H9 (cell line): Measurements from ENCODE around the gene SEMA4D. TPM values are rescaled to one million over a fixed set of nuclear protein-coding genes. Genes with fewer than 3 reads are reported as not detected.

Experiments
- DNase-seq: peaks from one replicate; pipeline ENCODE4 v3.0.0-alpha.2; 2017
- H2AFZ ChIP-seq: one replicate; pipeline ENCODE4 v1.6.1; 2013; ENCODE audit warnings: mild to moderate bottlenecking, low read length, control low read depth, moderate library complexity
- H2AK5ac ChIP-seq: 2 replicates; pipeline ENCODE4 v1.6.1; 2013; ENCODE audit warnings: low read length, control low read depth, mixed read lengths; ENCODE audit not compliant: insufficient read length
- H2BK120ac ChIP-seq: one replicate; pipeline ENCODE4 v1.6.1; 2013; ENCODE audit warnings: low read depth, mild to moderate bottlenecking, low read length, control low read depth, inconsistent platforms; ENCODE audit not compliant: poor library complexity, severe bottlenecking
- H2BK12ac ChIP-seq: 2 replicates; pipeline ENCODE4 v1.6.1; 2013; ENCODE audit warnings: low read length, control low read depth, mixed read lengths, low read depth; ENCODE audit not compliant: insufficient read length
- H2BK15ac ChIP-seq: 2 replicates; pipeline ENCODE4 v1.6.1; 2013; ENCODE audit warnings: low read depth, low read length, control low read depth
- H2BK20ac ChIP-seq: one replicate; pipeline ENCODE4 v1.6.1; 2013; ENCODE audit warnings: low read depth, mild to moderate bottlenecking, low read length, control low read depth, inconsistent platforms; ENCODE audit not compliant: poor library complexity, severe bottlenecking
- H2BK5ac ChIP-seq: 2 replicates; pipeline ENCODE4 v1.6.1; 2013; ENCODE audit warnings: low read length, control low read depth, mixed read lengths; ENCODE audit not compliant: insufficient read length
- H3K14ac ChIP-seq: 2 replicates; pipeline ENCODE4 v1.6.1; 2013; ENCODE audit warnings: low read length, control low read depth; ENCODE audit not compliant: insufficient read depth
- H3K18ac ChIP-seq: 2 replicates; pipeline ENCODE4 v1.6.1; 2013; ENCODE audit warnings: low read depth, mild to moderate bottlenecking, mixed read lengths, low read length, control low read depth; ENCODE audit not compliant: insufficient read length
- H3K23ac ChIP-seq: 2 replicates; pipeline ENCODE4 v1.6.1; 2013; ENCODE audit warnings: low read length, control low read depth, mixed read lengths, low read depth; ENCODE audit not compliant: insufficient read length
- H3K23me2 ChIP-seq: 2 replicates; pipeline ENCODE4 v1.6.1; 2013; ENCODE audit warnings: low read depth, mild to moderate bottlenecking, mixed read lengths, low read length, control low read depth; ENCODE audit not compliant: insufficient read length, poor library complexity, severe bottlenecking
- H3K27ac ChIP-seq: 2 replicates; pipeline ENCODE4 v1.5.1; 2013; ENCODE audit warnings: low read length, control low read depth, mixed read lengths, low read depth; ENCODE audit not compliant: insufficient read length
- H3K27me3 ChIP-seq: 2 replicates; pipeline ENCODE4 v1.6.1; 2013; ENCODE audit warnings: low read length, control low read depth, inconsistent platforms; ENCODE audit not compliant: insufficient read depth
- H3K4ac ChIP-seq: 2 replicates; pipeline ENCODE4 v1.6.1; 2013; ENCODE audit warnings: low read depth, mild to moderate bottlenecking, control low read depth, inconsistent platforms, low read length, moderate library complexity
- H3K4me1 ChIP-seq: 2 replicates; pipeline ENCODE4 v1.6.1; 2013; ENCODE audit warnings: low read length, control low read depth, inconsistent platforms; ENCODE audit not compliant: insufficient read depth
- H3K4me2 ChIP-seq: 2 replicates; pipeline ENCODE4 v1.6.1; 2013; ENCODE audit warnings: low read length, control low read depth, mixed read lengths; ENCODE audit not compliant: insufficient read length, insufficient read depth
- H3K56ac ChIP-seq: 2 replicates; pipeline ENCODE4 v1.6.1; 2013; ENCODE audit warnings: low read depth, mild to moderate bottlenecking, mixed read lengths, low read length, control low read depth; ENCODE audit not compliant: insufficient read length
- H3K79me1 ChIP-seq: 2 replicates; pipeline ENCODE4 v1.6.1; 2013; ENCODE audit warnings: low read depth, mild to moderate bottlenecking, moderate library complexity, low read length, control low read depth, inconsistent platforms; ENCODE audit not compliant: insufficient read depth, poor library complexity, severe bottlenecking
- H3K79me2 ChIP-seq: 2 replicates; pipeline ENCODE4 v1.6.1; 2013; ENCODE audit warnings: low read length, control low read depth, inconsistent platforms; ENCODE audit not compliant: insufficient read depth
- H3K9ac ChIP-seq: 2 replicates; pipeline ENCODE4 v1.6.1; 2013; ENCODE audit warnings: low read length, control low read depth, mixed read lengths; ENCODE audit not compliant: insufficient read length; ENCODE audit errors: extremely low read depth
- H3K9me3 ChIP-seq: one replicate; pipeline ENCODE4 v1.6.1; 2013; ENCODE audit warnings: low read depth, low read length, inconsistent platforms; ENCODE audit not compliant: control insufficient read depth
- H3T11ph ChIP-seq: one replicate; pipeline ENCODE4 v1.6.1; 2013; ENCODE audit warnings: mild to moderate bottlenecking, low read length, control low read depth, inconsistent platforms
- H4K20me1 ChIP-seq: one replicate; pipeline ENCODE4 v1.6.1; 2013; ENCODE audit not compliant: control insufficient read depth, insufficient read length, insufficient read depth
- H4K5ac ChIP-seq: 2 replicates; pipeline ENCODE4 v1.6.1; 2013; ENCODE audit warnings: low read depth, mild to moderate bottlenecking, mixed read lengths, low read length, control low read depth; ENCODE audit not compliant: insufficient read length
- H4K8ac ChIP-seq: replicated peaks from 2 replicates; pipeline ENCODE4 v1.6.1; 2013; ENCODE audit warnings: low read length, control low read depth, mixed read lengths, low read depth; ENCODE audit not compliant: insufficient read length
- H4K91ac ChIP-seq: 2 replicates; pipeline ENCODE4 v1.6.1; 2013; ENCODE audit warnings: low read depth, mild to moderate bottlenecking, moderate library complexity, mixed read lengths, low read length, control low read depth; ENCODE audit not compliant: insufficient read length
- H3K27ac Mint-ChIP-seq, 3 experiments: 2 replicates in 2 of 3; 3 replicates in 1 of 3; pipeline ENCODE4 v1.8.0; 2020 to 2021; ENCODE audit warnings: mixed read lengths in 3 of 3, mild to moderate bottlenecking in 1 of 3, moderate library complexity in 1 of 3
- H3K27me3 Mint-ChIP-seq: 2 replicates; pipeline ENCODE4 v1.8.0; 2021; ENCODE audit warnings: low read depth, mild to moderate bottlenecking, moderate library complexity, mixed read lengths
- H3K36me3 Mint-ChIP-seq, 3 experiments: 2 replicates in 2 of 3; 3 replicates in 1 of 3; pipeline ENCODE4 v1.8.0; 2020 to 2021; ENCODE audit warnings: low read depth in 3 of 3, mixed read lengths in 3 of 3; ENCODE audit not compliant: insufficient read depth in 1 of 3
- H3K4me1 Mint-ChIP-seq, 2 experiments: 2 replicates each; pipeline ENCODE4 v1.8.0; 2020; ENCODE audit warnings: mixed read lengths in 2 of 2
- H3K4me3 Mint-ChIP-seq, 2 experiments: 2 replicates in 1 of 2; 3 replicates in 1 of 2; pipeline ENCODE4 v1.8.0; 2020 to 2021; ENCODE audit warnings: mild to moderate bottlenecking in 2 of 2, mixed read lengths in 2 of 2, moderate library complexity in 1 of 2
- H3K9me3 Mint-ChIP-seq, 2 experiments: 2 replicates in 1 of 2; 3 replicates in 1 of 2; pipeline ENCODE4 v1.8.0; 2020; ENCODE audit warnings: mild to moderate bottlenecking in 2 of 2, mixed read lengths in 2 of 2, moderate library complexity in 1 of 2
- WGBS: extraction: QIAGEN DNeasy Blood & Tissue Kit; methylation state at CpG from one replicate; pipeline ENCODE4 v1.1.7; 2013; ENCODE audit warnings: missing lambda C conversion rate, low lambda C conversion rate, mixed read lengths; ENCODE audit not compliant: insufficient read length; ENCODE audit errors: extremely low coverage; 5-methylcytosine and 5-hydroxymethylcytosine counted together
- total RNA-seq: library from RNA; stranded (reverse); gene quantifications from 2 replicates; pipeline ENCODE4 v1.2.1, GENCODE V29; 2021
- TF ChIP-seq, protein P1 (sequence below): fragments of 200-600 bp; sonication (generic); conservative IDR thresholded peaks from 3 replicates; pipeline ENCODE4 v1.8.0; 2021; ENCODE audit warnings: antibody characterized with exemption, mild to moderate bottlenecking

SEMA4D gene
- total RNA-seq, 1 experiment from 2014 or later: 47.2 TPM

- no peak overlapping the region for H3K4me2 ChIP-seq
- H2BK120ac ChIP-seq: no peak overlapping the region
- H3K4ac ChIP-seq: peak overlapping the region; percentile 1; the same call in 1 of the 2 replicates
- Mint-ChIP-seq H3K4me3 (no peak overlapping the region), H3K27ac (peak overlapping the region in 1 of 3 experiments; percentile 97; a peak in 3 of 7 replicates), H3K27me3 (no peaks in the 10 kb centered on the region), H3K36me3 (peaks cover 0 to 3% (median 0%) of the 10 kb centered on the region in 3 experiments; a peak in 1 of 7 replicates), H3K4me1 (peaks cover 75 to 77% of the 10 kb centered on the region in 2 experiments), H3K9me3 (no peaks in the 10 kb centered on the region)
- peaks cover 6% of the 10 kb centered on the region; the same call in 1 of the 2 replicates for H3K79me2 ChIP-seq
- peak overlapping the region; percentile 12 for H3K18ac ChIP-seq
- H3K56ac ChIP-seq: no peak overlapping the region
- no peak overlapping the region for H2AFZ ChIP-seq
- H3K27ac ChIP-seq: no peak overlapping the region
- no peak overlapping the region for H2BK20ac ChIP-seq
- H3K9ac ChIP-seq: no peak overlapping the region
- H3K79me1 ChIP-seq: peaks cover 2% of the 10 kb centered on the region
- H4K8ac ChIP-seq: no peak overlapping the region
- peaks cover 4% of the 10 kb centered on the region for H3K23me2 ChIP-seq
- peak overlapping the region; percentile 82 for H4K91ac ChIP-seq
- peak overlapping the region; percentile 44 for H3K14ac ChIP-seq
- no peaks in the 10 kb centered on the region for H3K9me3 ChIP-seq
- H3K27me3 ChIP-seq: no peaks in the 10 kb centered on the region
- no peak overlapping the region for H4K5ac ChIP-seq
- peak overlapping the region; percentile 16 for H2AK5ac ChIP-seq
- no peak overlapping the region for H3K23ac ChIP-seq
- H2BK5ac ChIP-seq: no peak overlapping the region
- no peak for DNase-seq
- TF ChIP-seq, protein P1, sequence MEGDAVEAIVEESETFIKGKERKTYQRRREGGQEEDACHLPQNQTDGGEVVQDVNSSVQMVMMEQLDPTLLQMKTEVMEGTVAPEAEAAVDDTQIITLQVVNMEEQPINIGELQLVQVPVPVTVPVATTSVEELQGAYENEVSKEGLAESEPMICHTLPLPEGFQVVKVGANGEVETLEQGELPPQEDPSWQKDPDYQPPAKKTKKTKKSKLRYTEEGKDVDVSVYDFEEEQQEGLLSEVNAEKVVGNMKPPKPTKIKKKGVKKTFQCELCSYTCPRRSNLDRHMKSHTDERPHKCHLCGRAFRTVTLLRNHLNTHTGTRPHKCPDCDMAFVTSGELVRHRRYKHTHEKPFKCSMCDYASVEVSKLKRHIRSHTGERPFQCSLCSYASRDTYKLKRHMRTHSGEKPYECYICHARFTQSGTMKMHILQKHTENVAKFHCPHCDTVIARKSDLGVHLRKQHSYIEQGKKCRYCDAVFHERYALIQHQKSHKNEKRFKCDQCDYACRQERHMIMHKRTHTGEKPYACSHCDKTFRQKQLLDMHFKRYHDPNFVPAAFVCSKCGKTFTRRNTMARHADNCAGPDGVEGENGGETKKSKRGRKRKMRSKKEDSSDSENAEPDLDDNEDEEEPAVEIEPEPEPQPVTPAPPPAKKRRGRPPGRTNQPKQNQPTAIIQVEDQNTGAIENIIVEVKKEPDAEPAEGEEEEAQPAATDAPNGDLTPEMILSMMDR: no peak
- H4K20me1 ChIP-seq: no peaks in the 10 kb centered on the region
- peaks cover 27% of the 10 kb centered on the region; the same call in 1 of the 2 replicates for H3K4me1 ChIP-seq
- no peak overlapping the region for H2BK12ac ChIP-seq
- no CpG with 5 or more reads among the region's 13 CpGs for WGBS
- no peak overlapping the region for H3T11ph ChIP-seq
- H2BK15ac ChIP-seq: no peak overlapping the region
Measured at GRCh38 chr9:89432986-89433530, 64.9 kb downstream of the SEMA4D start.
